ENCODE results near the gene APOA5.
"Not testable (repeated sequence)": the region's sequence is repeated elsewhere in the genome, so short reads cannot be mapped to it uniquely, and the experiment has no call there.

Gene APOA5

GRCh38 chr11:116791813-116792143 is at the start of gene APOA5:
Gene APOA5 (minus strand): TSS chr11:116791879. CDS start chr11:116791860, 19 bp downstream.
- Histone ChIP-seq H3K9me3 (ENCODE audit: control insufficient read depth in 1 of 2, low read length in 2 of 2) (no peaks in the 10 kb centered on the region), H3K4me3 (ENCODE audit: low read depth in 1 of 2, low read length in 2 of 2) (peak within 1 kb of the TSS in 1 of 2 donors; percentile 57), H3K27me3 (ENCODE audit: control insufficient read depth in 1 of 2, insufficient read depth in 2 of 2, low read length in 2 of 2) (no peaks in the 10 kb centered on the region), H3K27ac (ENCODE audit: low read depth, low read length) (no peak within 1 kb of the TSS), H3K36me3 (ENCODE audit: control insufficient read depth in 1 of 2, insufficient read depth in 2 of 2, low read length in 2 of 2) (no peaks in the 10 kb centered on the region), H3K4me1 (ENCODE audit: control insufficient read depth in 1 of 2, insufficient read depth in 2 of 2, low read length in 2 of 2) (peaks cover 23 to 24% of the 10 kb centered on the region in 2 donors), H3K9ac (ENCODE audit: low read depth in 1 of 2, low read length in 2 of 2) (peak within 1 kb of the TSS; percentile 2 to 55)

- H3K27ac ChIP-seq (ENCODE audit: low read depth, low read length), result no peak overlapping the region
- H3K27me3 ChIP-seq (ENCODE audit: control insufficient read depth in 1 of 2, insufficient read depth in 2 of 2, low read length in 2 of 2), result no peaks in the 10 kb centered on the region
- H3K9me3 ChIP-seq (ENCODE audit: control insufficient read depth in 1 of 2, low read length in 2 of 2), result no peaks in the 10 kb centered on the region
- peaks cover 11 to 21% of the 10 kb centered on the region in 2 donors for H3K36me3 ChIP-seq (ENCODE audit: control insufficient read depth in 1 of 2, insufficient read depth in 2 of 2, low read length in 2 of 2)
- no peak overlapping the region for H3K9ac ChIP-seq (ENCODE audit: low read depth in 1 of 2, low read length in 2 of 2)
- H3K4me3 ChIP-seq (ENCODE audit: low read depth in 1 of 2, low read length in 2 of 2), result no peak overlapping the region
- H3K4me1 ChIP-seq (ENCODE audit: control insufficient read depth in 1 of 2, insufficient read depth in 2 of 2, low read length in 2 of 2), result peaks cover 33 to 47% of the 10 kb centered on the region in 2 donors
Measured at GRCh38 chr11:116840746-116841296, 49.1 kb upstream of the APOA5 start.

- Histone ChIP-seq H3K27ac (ENCODE audit: low read depth, low read length) (no peak overlapping the region), H3K4me1 (ENCODE audit: control insufficient read depth in 1 of 2, insufficient read depth in 2 of 2, low read length in 2 of 2) (peaks cover 35 to 49% of the 10 kb centered on the region in 2 donors), H3K27me3 (ENCODE audit: control insufficient read depth in 1 of 2, insufficient read depth in 2 of 2, low read length in 2 of 2) (no peaks in the 10 kb centered on the region), H3K4me3 (ENCODE audit: low read depth in 1 of 2, low read length in 2 of 2) (no peak overlapping the region), H3K9me3 (ENCODE audit: control insufficient read depth in 1 of 2, low read length in 2 of 2) (no peaks in the 10 kb centered on the region), H3K36me3 (ENCODE audit: control insufficient read depth in 1 of 2, insufficient read depth in 2 of 2, low read length in 2 of 2) (peaks cover 11 to 15% of the 10 kb centered on the region in 2 donors), H3K9ac (ENCODE audit: low read depth in 1 of 2, low read length in 2 of 2) (no peak overlapping the region)
Measured at GRCh38 chr11:116840224-116840745, 48.6 kb upstream of the APOA5 start.

GRCh38 chr11:116838321-116839084 is 46.8 kb upstream of the APOA5 start:
- Histone ChIP-seq H3K9ac (ENCODE audit: low read depth in 1 of 2, low read length in 2 of 2) (no peak overlapping the region), H3K27me3 (ENCODE audit: control insufficient read depth in 1 of 2, insufficient read depth in 2 of 2, low read length in 2 of 2) (no peaks in the 10 kb centered on the region), H3K27ac (ENCODE audit: low read depth, low read length) (no peak overlapping the region), H3K4me3 (ENCODE audit: low read depth in 1 of 2, low read length in 2 of 2) (no peak overlapping the region), H3K9me3 (ENCODE audit: control insufficient read depth in 1 of 2, low read length in 2 of 2) (no peaks in the 10 kb centered on the region), H3K4me1 (ENCODE audit: control insufficient read depth in 1 of 2, insufficient read depth in 2 of 2, low read length in 2 of 2) (peaks cover 35 to 46% of the 10 kb centered on the region in 2 donors), H3K36me3 (ENCODE audit: control insufficient read depth in 1 of 2, insufficient read depth in 2 of 2, low read length in 2 of 2) (peaks cover 2 to 3% of the 10 kb centered on the region in 2 donors)

- H3K9ac ChIP-seq (ENCODE audit: low read depth in 1 of 2, low read length in 2 of 2), result peak within 1 kb of the TSS in 1 of 2 donors; percentile 16
- peak within 1 kb of the TSS; percentile 51 to 54 for H3K4me3 ChIP-seq (ENCODE audit: low read depth in 1 of 2, low read length in 2 of 2)
- no peak within 1 kb of the TSS for H3K27ac ChIP-seq (ENCODE audit: low read depth, low read length)
- no peaks in the 10 kb centered on the region for H3K9me3 ChIP-seq (ENCODE audit: control insufficient read depth in 1 of 2, low read length in 2 of 2)
- peaks cover 37 to 40% of the 10 kb centered on the region in 2 donors for H3K4me1 ChIP-seq (ENCODE audit: control insufficient read depth in 1 of 2, insufficient read depth in 2 of 2, low read length in 2 of 2)
- H3K36me3 ChIP-seq (ENCODE audit: control insufficient read depth in 1 of 2, insufficient read depth in 2 of 2, low read length in 2 of 2), result no peaks in the 10 kb centered on the region
- no peaks in the 10 kb centered on the region for H3K27me3 ChIP-seq (ENCODE audit: control insufficient read depth in 1 of 2, insufficient read depth in 2 of 2, low read length in 2 of 2)
Measured at GRCh38 chr11:116837231-116838091, 45.8 kb upstream of the APOA5 start, which contains the start of gene APOA1. Gene APOA1 (minus strand): TSS chr11:116837622. CDS start chr11:116837387, 235 bp downstream.

- Histone ChIP-seq H3K27me3 (ENCODE audit: control insufficient read depth in 1 of 2, insufficient read depth in 2 of 2, low read length in 2 of 2) (no peaks in the 10 kb centered on the region), H3K27ac (ENCODE audit: low read depth, low read length) (no peak overlapping the region), H3K9ac (ENCODE audit: low read depth in 1 of 2, low read length in 2 of 2) (peak overlapping the region in 1 of 2 donors; percentile 16), H3K4me1 (ENCODE audit: control insufficient read depth in 1 of 2, insufficient read depth in 2 of 2, low read length in 2 of 2) (peaks cover 42 to 48% of the 10 kb centered on the region in 2 donors), H3K9me3 (ENCODE audit: control insufficient read depth in 1 of 2, low read length in 2 of 2) (no peaks in the 10 kb centered on the region), H3K36me3 (ENCODE audit: control insufficient read depth in 1 of 2, insufficient read depth in 2 of 2, low read length in 2 of 2) (no peaks in the 10 kb centered on the region), H3K4me3 (ENCODE audit: low read depth in 1 of 2, low read length in 2 of 2) (peak overlapping the region; percentile 51 to 54)
Measured at GRCh38 chr11:116836632-116836991, 44.9 kb upstream of the APOA5 start.

GRCh38 chr11:116835791-116836631 is 44.3 kb upstream of the APOA5 start:
- Histone ChIP-seq H3K27ac (ENCODE audit: low read depth, low read length) (peak overlapping the region; percentile 52), H3K27me3 (ENCODE audit: control insufficient read depth in 1 of 2, insufficient read depth in 2 of 2, low read length in 2 of 2) (no peaks in the 10 kb centered on the region), H3K36me3 (ENCODE audit: control insufficient read depth in 1 of 2, insufficient read depth in 2 of 2, low read length in 2 of 2) (no peaks in the 10 kb centered on the region), H3K9me3 (ENCODE audit: control insufficient read depth in 1 of 2, low read length in 2 of 2) (no peaks in the 10 kb centered on the region), H3K4me1 (ENCODE audit: control insufficient read depth in 1 of 2, insufficient read depth in 2 of 2, low read length in 2 of 2) (peaks cover 38 to 43% of the 10 kb centered on the region in 2 donors), H3K9ac (ENCODE audit: low read depth in 1 of 2, low read length in 2 of 2) (peak overlapping the region; percentile 16 to 35), H3K4me3 (ENCODE audit: low read depth in 1 of 2, low read length in 2 of 2) (peak overlapping the region; percentile 51 to 54)

- Histone ChIP-seq H3K9me3 (ENCODE audit: control insufficient read depth in 1 of 2, low read length in 2 of 2) (no peaks in the 10 kb centered on the region), H3K4me3 (ENCODE audit: low read depth in 1 of 2, low read length in 2 of 2) (peak overlapping the region; percentile 51 to 54), H3K9ac (ENCODE audit: low read depth in 1 of 2, low read length in 2 of 2) (no peak overlapping the region), H3K4me1 (ENCODE audit: control insufficient read depth in 1 of 2, insufficient read depth in 2 of 2, low read length in 2 of 2) (peaks cover 37% of the 10 kb centered on the region in 2 donors), H3K36me3 (ENCODE audit: control insufficient read depth in 1 of 2, insufficient read depth in 2 of 2, low read length in 2 of 2) (no peaks in the 10 kb centered on the region), H3K27me3 (ENCODE audit: control insufficient read depth in 1 of 2, insufficient read depth in 2 of 2, low read length in 2 of 2) (no peaks in the 10 kb centered on the region), H3K27ac (ENCODE audit: low read depth, low read length) (peak overlapping the region; percentile 43)
Measured at GRCh38 chr11:116835042-116835772, 43.5 kb upstream of the APOA5 start.

- H3K4me1 ChIP-seq (ENCODE audit: control insufficient read depth in 1 of 2, insufficient read depth in 2 of 2, low read length in 2 of 2), result peaks cover 38 to 40% of the 10 kb centered on the region in 2 donors
- not testable (repeated sequence) for H3K27ac ChIP-seq (ENCODE audit: low read depth, low read length); H3K27me3 ChIP-seq (ENCODE audit: control insufficient read depth in 1 of 2, insufficient read depth in 2 of 2, low read length in 2 of 2); H3K4me3 ChIP-seq (ENCODE audit: low read depth in 1 of 2, low read length in 2 of 2); H3K9me3 ChIP-seq (ENCODE audit: control insufficient read depth in 1 of 2, low read length in 2 of 2); H3K36me3 ChIP-seq (ENCODE audit: control insufficient read depth in 1 of 2, insufficient read depth in 2 of 2, low read length in 2 of 2); H3K9ac ChIP-seq (ENCODE audit: low read depth in 1 of 2, low read length in 2 of 2)
Measured at GRCh38 chr11:116834535-116835041, 42.9 kb upstream of the APOA5 start.

Measured in duodenal mucosa (tissue), 2 donors.